SU-DHL-6 (cell line): ENCODE data around the gene SFT2D2.

Experiments used
- H2AFZ ChIP-seq: fragments of 200-600 bp; sonication (generic); 2 replicates; pipeline ENCODE4 v1.6.1; 2014; ENCODE audit warnings: low read depth, mild to moderate bottlenecking, moderate library complexity, mixed read lengths, antibody characterized with exemption, low read length; ENCODE audit not compliant: severe bottlenecking
- H3F3A ChIP-seq: fragments of 200-600 bp; shearing (Covaris generic); 2 replicates; pipeline ENCODE4 v1.6.0; 2016; ENCODE audit warnings: antibody characterized with exemption, mild to moderate bottlenecking; ENCODE audit not compliant: insufficient read depth
- H3K27ac ChIP-seq: fragments of 200-600 bp; sonication (generic); 2 replicates; pipeline ENCODE4 v1.5.1; 2016; ENCODE audit warnings: low read depth, mild to moderate bottlenecking, low read length, moderate library complexity, mixed read lengths
- H3K27me3 ChIP-seq: fragments of 200-600 bp; sonication (generic), shearing (Covaris generic); 2 replicates; pipeline ENCODE4 v1.6.0; 2014; ENCODE audit warnings: mild to moderate bottlenecking, low read length
- H3K36me3 ChIP-seq: fragments of 200-600 bp; sonication (generic); 2 replicates; pipeline ENCODE4 v1.6.1; 2014; ENCODE audit warnings: mild to moderate bottlenecking, low read length, mixed read lengths
- H3K4me2 ChIP-seq: fragments of 300-600, 200-600 bp; shearing (Covaris generic), sonication (generic); 2 replicates; pipeline ENCODE4 v1.6.0; 2014; ENCODE audit warnings: low read length, low read depth, mild to moderate bottlenecking; ENCODE audit not compliant: poor library complexity, severe bottlenecking
- H3K4me3 ChIP-seq: fragments of 200-600 bp; sonication (generic); 2 replicates; pipeline ENCODE4 v1.5.1; 2014; ENCODE audit warnings: antibody characterized with exemption, low read length, mild to moderate bottlenecking, mixed read lengths; ENCODE audit not compliant: insufficient read depth, poor library complexity, severe bottlenecking
- H3K79me2 ChIP-seq: fragments of 200-600 bp; sonication (generic); 2 replicates; pipeline ENCODE4 v1.6.1; 2014; ENCODE audit warnings: mild to moderate bottlenecking, low read length, moderate library complexity; ENCODE audit not compliant: insufficient read depth
- H3K9ac ChIP-seq: fragments of 200-600 bp; sonication (generic); 2 replicates; pipeline ENCODE4 v1.7.0; 2014; ENCODE audit warnings: mild to moderate bottlenecking, low read length
- H3K9me2 ChIP-seq: fragments of 200-600 bp; sonication (generic); replicated peaks from 2 replicates; pipeline ENCODE4 v1.6.1; 2014; ENCODE audit warnings: low read length; ENCODE audit not compliant: insufficient read depth
- H3K9me3 ChIP-seq: fragments of 200-600 bp; sonication (generic); 2 replicates; pipeline ENCODE4 v1.6.1; 2014; ENCODE audit warnings: low read length, mixed read lengths; ENCODE audit not compliant: insufficient read depth
- H4K20me1 ChIP-seq: fragments of 200-600 bp; sonication (generic); 2 replicates; pipeline ENCODE4 v1.6.1; 2014; ENCODE audit warnings: low read depth, mild to moderate bottlenecking, antibody characterized with exemption, low read length, moderate library complexity, mixed read lengths
- CTCF ChIP-seq: fragments of 200-600 bp; sonication (generic); IDR thresholded peaks from one replicate; pipeline ENCODE4 v1.5.1; 2017; ENCODE audit warnings: antibody characterized with exemption, mild to moderate bottlenecking, low read length, moderate library complexity; ENCODE audit not compliant: insufficient read depth, poor library complexity, severe bottlenecking
- EZH2phosphoT487 ChIP-seq: fragments of 200-600 bp; sonication (generic), shearing (Covaris generic); conservative IDR thresholded peaks from 2 replicates; pipeline ENCODE4 v1.6.1; 2018; ENCODE audit warnings: mild to moderate bottlenecking, antibody characterized with exemption, low read length, moderate library complexity, mixed read lengths

SFT2D2 gene

DNA sequence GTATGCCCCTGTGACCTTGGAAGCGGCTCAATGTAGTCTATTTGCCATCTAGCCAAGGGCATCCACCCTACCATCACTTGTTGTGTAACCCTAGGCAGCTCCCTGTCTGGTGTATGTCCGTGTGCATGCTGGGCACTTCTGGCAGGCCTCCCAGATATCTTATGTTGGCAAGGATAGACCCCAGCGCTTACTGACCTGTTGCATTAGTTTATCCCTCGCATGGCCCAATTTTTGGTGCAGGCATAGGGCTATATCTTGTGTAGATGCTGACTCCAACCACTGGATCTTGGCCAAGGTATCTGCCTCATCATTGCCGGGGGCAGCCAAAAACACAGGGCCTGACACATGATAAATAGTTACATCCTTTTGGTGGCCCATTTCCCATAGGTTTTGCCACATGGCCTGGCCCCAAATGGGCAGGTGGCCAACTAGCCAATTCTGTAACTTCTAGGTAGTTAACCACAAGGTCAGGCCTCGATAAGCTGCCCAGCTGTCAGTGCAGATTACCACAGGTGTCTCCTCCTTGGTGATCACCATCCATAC lies 40.9 kb downstream of the SFT2D2 start:
- Histone ChIP-seq H3K9me2 (no peaks in the 10 kb centered on the region), H3K79me2 (no peaks in the 10 kb centered on the region), H4K20me1 (no peaks in the 10 kb centered on the region), H3K9me3 (no peaks in the 10 kb centered on the region), H3K9ac (no peak overlapping the region), H3F3A (no peaks in the 10 kb centered on the region), H3K4me3 (no peak overlapping the region), H3K4me2 (no peak overlapping the region), H3K27me3 (no peaks in the 10 kb centered on the region), H2AFZ (no peak overlapping the region), H3K27ac (no peak overlapping the region), H3K36me3 (peaks cover 11% of the 10 kb centered on the region)
- TF ChIP-seq EZH2phosphoT487 (no peak), CTCF (no peak)

GRCh38 chr1:168271636-168272035 lies 45.8 kb downstream of the SFT2D2 start:
- H3K36me3 ChIP-seq: no peaks in the 10 kb centered on the region
- no peak overlapping the region for H3K4me2 ChIP-seq
- H2AFZ ChIP-seq: no peak overlapping the region
- no peaks in the 10 kb centered on the region for H3K9me2 ChIP-seq
- no peak overlapping the region for H3K27ac ChIP-seq
- no peaks in the 10 kb centered on the region for H3K9me3 ChIP-seq
- no peaks in the 10 kb centered on the region for H3F3A ChIP-seq
- no peak for TF ChIP-seq EZH2phosphoT487
- no peak for TF ChIP-seq CTCF
- no peak overlapping the region for H3K4me3 ChIP-seq
- no peak overlapping the region for H3K9ac ChIP-seq
- no peaks in the 10 kb centered on the region for H3K79me2 ChIP-seq
- no peaks in the 10 kb centered on the region for H3K27me3 ChIP-seq
- H4K20me1 ChIP-seq: no peaks in the 10 kb centered on the region

- no peak overlapping the region for H3K9ac ChIP-seq
Measured at GRCh38 chr1:168273575-168273974, 47.8 kb downstream of the SFT2D2 start.

More at GRCh38 chr1:168273575-168273974, 47.8 kb downstream of the SFT2D2 start:
- Histone ChIP-seq H3K4me3 (no peak overlapping the region), H3K9me2 (no peaks in the 10 kb centered on the region), H3K9me3 (no peaks in the 10 kb centered on the region), H3K4me2 (no peak overlapping the region), H3K36me3 (no peaks in the 10 kb centered on the region), H2AFZ (no peak overlapping the region), H3F3A (no peaks in the 10 kb centered on the region), H3K27me3 (no peaks in the 10 kb centered on the region), H3K27ac (no peak overlapping the region), H3K79me2 (no peaks in the 10 kb centered on the region), H4K20me1 (no peaks in the 10 kb centered on the region)
- TF ChIP-seq CTCF (no peak), EZH2phosphoT487 (no peak)
